EL (cell line): ENCODE data around the gene UNC13B.
"Not testable (repeated sequence)": the region's sequence is repeated elsewhere in the genome, so short reads cannot be mapped to it uniquely, and the experiment has no call there.

Source experiments
- DNase-seq: peaks from one replicate; pipeline ENCODE4 v3.0.0-alpha.2; 2016

The UNC13B gene

GRCh38 chr9:35395706-35396101, 233.9 kb downstream of the UNC13B start:
- DNase-seq, result no peak

GRCh38 chr9:35396560-35397215, 234.9 kb downstream of the UNC13B start:
- DNase-seq, result no peak

DNA sequence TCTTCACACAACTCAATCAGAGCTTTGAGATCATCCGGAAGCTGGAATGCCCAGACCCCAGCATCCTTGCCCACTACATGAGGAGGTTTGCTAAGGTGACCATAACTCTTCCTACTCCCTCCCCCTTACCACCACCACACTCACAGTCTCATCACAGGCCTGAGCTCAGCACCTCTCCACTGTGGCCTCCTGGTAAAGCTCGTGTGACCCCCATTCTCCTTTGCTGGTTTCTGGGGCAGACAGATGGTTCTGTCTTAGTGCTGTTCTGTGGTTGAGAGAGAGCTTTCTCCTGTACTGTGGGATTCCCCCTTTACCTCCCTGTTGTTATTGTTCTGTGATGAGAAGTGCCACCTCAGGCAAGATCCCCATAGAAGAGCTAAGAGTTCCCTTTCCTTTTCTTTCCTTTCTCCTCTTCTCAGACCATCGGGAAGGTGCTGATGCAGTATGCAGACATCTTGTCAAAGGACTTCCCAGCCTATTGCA, 235.4 kb downstream of the UNC13B start:
- no peak for DNase-seq

GRCh38 chr9:35397923-35398322, 236.1 kb downstream of the UNC13B start:
- no peak for DNase-seq

DNA sequence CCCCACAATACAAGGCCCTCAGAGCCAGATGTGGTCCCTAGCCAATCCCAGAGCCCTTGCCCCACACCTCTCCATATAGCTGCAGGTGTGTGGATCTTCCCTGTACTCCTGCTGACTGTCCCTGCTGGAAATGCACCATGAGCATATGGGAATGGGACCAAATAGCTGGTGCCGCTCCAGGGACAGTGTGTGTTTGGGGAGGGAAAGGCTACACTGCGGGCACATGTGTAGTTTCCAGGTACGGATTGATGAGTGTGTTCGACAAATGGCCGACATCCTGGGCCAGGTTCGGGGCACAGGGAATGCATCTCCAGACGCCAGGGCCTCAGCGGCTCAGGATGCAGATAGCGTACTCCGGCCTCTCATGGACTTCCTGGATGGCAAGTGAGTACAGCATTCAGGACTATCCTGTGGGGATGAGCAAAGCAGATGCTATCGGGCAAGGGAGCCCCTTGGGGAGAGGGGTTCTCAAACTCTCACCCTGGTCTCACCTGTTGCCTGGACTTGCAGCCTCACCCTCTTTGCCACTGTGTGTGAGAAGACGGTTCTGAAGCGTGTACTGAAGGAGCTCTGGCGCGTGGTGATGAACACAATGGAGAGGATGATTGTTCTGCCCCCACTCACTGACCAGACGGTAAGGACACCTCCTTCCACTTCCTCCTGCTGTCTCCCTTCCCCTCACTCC, 237.0 kb downstream of the UNC13B start:
- DNase-seq, result no peak

GRCh38 chr9:35404865-35405264, 243.1 kb downstream of the UNC13B start:
- no peak for DNase-seq

DNA sequence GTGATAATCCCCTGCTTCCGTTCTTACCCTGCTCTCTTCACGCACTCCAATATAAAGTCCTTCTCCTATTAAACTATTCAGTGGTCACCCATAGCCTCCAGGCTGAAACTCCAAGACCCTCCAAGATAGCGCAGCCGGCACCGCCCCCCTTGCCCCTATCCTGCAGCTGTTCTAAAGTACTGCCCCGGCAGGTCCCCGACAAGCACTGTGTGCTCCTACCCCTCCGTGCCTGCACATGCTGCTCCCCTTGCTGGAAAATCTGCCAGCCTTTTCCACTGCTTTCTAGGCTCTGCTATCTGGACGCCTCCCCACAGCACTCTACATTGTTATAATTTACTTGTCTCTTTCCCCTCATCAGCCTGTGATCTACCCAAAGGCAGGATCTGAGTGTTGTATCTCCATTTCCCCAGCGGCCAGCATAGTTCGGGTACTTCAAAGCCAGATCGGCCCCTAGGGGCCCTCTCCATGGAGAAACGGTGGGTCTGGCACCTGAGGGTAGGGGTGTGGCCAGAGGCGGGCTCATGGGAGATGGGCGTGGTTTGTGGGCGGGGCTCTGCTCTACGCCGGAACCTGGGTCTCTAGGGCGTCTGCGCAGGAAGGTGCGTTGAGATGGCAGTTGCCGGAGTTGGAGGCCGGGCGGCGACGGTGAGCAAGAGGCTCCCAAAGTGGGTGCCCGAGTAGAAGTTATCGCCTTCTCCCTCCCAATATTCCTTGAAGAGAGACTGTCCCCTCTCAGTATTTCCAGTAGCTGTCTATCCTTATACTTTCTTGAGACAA, 244.6 kb downstream of the UNC13B start:
- DNase-seq, result no peak

DNA sequence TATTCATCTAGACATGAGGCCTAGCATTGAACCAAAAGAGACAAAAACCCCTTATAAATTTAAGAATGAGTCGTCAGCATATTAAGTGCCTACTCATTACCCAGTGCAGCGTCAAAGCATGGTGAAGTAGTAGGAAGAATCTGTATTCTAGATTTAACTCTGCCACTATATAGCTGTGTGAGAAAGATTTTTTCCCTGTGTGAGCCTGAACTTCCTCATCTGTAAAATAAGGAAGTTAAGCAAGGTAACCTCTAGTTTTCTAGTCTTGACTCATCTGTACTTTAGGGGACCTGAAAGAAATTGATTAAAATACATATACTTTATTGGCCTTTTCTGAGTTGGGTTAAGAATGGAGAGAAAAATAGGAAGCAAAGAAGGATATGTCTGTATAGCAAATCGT, 246.0 kb downstream of the UNC13B start:
- no peak for DNase-seq

- DNase-seq, result not testable (repeated sequence)
These were observed 247.6 kb downstream of the UNC13B start for GRCh38 chr9:35409434-35409833.

DNA sequence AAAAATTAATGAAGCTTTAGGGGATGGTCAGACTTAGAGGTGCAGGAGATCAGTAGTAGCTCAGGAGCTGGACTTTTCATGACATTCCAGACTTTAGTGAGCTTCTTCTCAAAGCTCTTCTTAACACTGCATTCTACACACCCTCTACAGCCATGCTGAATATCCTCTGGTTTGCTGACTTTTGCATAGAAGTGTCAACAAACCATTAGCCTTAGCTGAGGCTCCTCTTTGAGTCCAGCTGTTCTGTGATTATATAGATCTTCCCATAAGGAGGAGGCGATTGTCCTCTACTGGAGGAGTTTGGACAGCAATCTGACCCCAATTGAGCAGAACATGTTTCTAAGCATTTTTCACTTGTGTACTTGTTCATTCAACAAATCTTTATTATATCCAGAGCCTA, 253.1 kb downstream of the UNC13B start:
- DNase-seq, result no peak

DNA sequence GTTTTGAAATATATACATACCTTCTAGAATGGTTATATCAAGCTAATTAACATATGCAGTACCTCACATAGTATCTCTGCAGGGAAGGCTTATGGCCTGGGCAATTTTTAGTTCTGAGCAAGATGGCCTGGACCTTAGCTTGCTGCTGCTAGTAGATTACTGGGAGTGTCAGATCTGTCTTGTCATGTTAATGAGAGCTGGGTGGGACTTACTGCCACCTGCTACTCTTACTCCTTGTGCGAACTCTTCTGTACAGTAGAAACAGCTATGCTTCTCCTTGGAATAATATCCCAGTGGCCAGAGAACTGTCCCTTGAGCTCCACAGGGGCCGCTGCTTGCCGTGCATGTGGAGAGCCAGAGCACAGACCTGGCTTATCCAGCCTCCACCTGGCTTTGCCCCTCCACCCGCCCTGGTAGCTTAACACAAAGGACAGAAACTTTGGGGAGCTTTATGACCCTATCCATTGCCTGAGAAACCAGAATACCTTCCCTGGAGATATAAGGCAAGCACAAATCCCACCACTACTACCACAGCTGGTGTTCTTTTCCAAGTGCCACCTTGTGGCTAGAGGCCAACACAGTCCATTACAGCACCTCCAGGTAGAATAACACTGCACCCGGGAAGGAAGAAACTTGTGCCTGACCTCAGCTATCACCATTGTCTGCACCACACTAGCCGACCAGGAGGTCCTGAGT, 253.7 kb downstream of the UNC13B start:
- DNase-seq, result no peak

DNA sequence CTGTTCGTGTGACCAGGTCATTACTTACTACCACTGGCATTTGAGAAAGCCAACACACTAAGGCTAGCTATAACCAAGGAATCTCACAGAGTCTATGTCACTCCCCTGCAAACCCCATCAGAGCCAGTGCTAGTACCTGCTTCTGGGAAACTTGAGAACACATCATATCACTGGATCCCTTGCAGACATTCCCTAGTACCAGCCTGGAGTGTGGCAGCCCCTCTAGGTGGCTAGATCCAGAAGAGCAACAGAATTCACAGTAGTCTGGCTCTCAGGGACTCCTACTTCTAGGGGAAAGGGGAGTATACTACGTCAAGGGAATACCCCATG, 254.3 kb downstream of the UNC13B start:
- DNase-seq, result no peak

DNA sequence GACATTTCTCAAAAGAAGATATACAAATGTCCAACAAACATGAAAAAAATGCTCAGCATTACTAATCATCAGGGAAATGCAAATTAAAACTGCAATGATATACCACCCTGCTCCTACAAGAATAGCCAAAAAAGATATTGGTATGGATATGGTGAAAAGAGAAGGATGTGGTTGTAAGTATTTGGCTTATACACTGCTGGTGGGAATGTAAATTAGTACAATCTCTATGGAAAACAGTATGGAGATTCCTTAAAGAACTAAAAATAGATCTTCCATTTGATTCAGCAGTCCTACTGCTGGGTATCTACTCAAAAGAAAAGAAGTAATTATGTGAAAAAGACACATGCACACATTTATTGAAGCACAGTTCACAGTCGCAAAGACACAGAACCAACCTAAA, 260.5 kb downstream of the UNC13B start:
- no peak for DNase-seq

DNA sequence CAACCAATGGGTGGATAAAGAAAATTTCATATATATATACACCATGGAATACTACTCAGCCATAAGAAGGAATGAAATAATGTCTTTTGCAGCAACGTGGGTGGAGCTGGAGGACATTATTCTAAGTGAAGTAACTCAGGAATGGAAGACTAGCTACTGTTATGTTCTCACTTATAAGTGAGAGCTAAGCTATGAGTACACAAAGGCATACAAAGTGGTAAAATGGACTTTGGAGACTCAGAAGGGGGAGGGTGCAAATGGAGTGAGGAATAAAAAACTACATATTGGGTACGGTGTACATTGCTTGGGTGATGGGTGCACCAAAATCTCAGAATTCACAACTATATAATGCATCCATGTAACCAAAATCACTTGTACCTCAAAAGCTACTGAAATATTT, 260.9 kb downstream of the UNC13B start:
- no peak for DNase-seq

DNA sequence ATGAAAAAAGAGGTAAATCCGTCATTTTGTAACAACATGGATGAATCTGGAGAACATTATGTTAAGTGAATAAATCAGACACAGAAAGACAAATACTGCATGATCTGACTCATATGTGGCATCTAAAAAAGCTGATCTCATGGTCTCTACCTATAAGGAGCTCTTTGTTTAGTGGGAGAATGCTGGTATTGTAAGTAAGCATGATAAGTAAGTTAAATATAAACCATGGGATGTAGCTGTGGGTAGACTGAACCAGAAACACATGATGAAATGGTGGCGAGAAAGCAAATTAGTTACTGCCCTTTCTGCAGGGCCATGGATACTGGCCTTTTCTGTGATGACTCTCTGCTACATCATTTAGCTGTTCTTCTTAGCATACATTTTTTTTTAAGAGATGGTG, 261.7 kb downstream of the UNC13B start:
- DNase-seq, result no peak

DNA sequence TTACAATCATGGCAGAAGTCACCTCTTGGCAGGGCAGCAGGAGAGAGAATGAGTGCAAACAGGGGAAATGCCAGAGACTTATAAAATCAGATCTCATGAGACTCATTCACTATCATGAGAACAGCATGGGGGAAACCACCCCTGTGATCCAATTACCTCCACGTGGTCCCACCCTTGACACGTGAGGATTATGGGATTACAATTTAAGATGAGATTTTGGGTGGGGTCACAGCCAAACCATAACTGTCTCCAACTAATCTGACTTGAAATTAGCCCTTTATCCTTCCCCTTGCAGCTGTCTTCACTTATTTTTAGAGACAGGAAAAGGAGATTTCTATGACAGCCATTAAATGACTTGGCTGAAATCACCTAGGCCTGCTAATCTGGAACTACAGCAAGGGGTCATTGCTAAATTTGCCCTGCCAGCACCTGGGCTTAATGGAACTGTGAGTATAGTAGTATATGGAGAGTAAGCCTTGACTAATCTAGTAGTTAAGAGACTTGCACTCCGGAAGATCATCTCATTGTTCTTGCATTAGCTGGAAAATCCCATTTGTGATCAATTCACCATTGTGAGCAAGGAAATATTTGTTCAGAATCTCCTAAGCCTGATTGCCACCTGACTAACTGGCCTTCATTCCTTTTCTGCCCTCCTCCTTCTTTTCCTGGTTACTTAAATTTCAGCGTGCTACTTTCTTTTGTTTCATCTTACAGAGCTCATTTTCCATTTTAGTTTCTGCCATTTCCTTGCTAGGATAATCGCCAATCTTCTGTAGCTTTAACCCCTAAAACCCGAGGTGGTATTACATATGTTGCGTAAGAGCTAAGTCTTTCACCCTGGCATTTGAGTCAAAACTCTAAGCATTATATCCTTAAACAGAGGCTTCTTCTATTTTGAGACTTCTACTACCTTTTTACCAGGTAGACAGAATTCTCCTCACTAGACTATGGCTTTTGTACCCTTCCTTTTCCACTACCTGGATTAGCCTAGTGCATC, 262.8 kb downstream of the UNC13B start:
- no peak for DNase-seq

GRCh38 chr9:35426627-35427026, 264.8 kb downstream of the UNC13B start:
- no peak for DNase-seq

GRCh38 chr9:35431467-35431866, 269.7 kb downstream of the UNC13B start:
- no peak for DNase-seq

DNA sequence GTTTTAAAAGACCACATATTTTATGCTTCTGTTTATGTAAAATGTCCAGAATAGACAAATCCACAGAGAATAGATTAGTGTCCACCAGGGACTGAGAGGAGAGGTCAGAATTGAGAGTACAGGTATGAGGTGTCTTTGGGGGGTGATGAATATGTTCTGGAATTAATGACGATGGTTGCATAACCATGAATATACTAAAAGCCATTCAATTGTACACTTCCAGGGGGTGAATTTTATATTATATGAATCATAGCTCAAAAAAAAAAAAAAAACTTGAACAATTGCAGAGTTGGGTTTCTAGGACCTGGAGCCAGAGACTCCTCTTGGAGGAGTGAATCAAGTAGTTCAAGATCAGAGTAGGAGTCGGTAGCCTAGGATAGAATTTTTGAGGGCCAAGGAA, 270.3 kb downstream of the UNC13B start:
- no peak for DNase-seq

DNA sequence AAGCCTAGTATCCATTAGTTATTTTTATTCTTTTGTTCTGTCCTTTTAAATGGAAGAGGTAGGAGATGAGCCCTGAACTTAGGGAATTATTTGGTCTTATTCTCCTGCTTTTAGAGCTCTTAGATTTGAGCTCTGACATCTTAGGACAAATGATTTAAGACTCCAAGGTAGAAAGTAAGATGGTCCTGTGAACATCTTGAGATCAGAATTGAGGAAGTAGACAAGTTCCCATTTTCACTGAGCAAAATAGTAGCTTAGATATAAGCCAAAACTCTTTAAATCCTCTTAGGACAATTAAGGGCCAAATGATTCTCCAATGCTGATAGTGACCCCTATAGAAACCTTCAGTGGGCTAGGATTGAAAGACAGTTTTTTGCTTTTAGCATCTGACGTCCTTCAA, 275.1 kb downstream of the UNC13B start:
- no peak for DNase-seq

DNA sequence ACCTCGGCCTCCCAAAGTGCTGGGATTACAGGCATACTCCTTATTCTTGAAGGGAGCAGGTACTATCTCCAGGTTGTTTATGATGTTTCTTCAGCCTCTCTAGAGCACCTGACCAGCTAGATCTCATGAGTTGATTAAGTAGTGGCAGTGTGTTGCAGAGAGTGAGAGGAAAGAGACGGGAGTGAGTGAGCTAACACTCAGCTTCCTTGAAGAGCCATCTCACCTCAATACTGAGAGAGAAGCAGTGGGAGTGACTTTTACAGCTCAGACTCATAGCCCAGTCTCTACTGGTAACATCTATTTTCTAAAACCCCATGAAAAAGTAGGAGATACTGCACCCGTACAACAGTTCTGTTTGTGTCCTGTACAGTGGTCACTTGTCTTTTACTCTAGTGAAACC, 284.2 kb downstream of the UNC13B start:
- DNase-seq, result no peak

DNA sequence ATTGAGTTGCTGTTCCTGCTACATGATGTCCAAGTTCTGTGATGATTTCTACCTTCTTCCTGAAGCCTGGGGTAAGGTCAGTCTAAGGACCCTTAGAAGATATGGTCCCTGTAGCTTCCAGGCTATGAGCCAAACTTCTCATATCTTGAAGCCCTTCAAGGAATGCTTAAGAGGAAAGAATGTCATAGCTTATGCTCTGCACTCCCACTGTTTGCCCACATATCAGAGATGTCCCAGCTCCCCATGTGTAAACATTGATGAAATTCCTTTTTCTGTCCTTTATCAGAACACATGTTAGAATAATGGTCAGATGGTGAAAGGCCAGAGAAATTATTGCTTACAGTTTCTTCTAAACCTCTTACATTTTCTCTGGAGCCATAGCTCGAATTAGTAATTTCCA, 286.7 kb downstream of the UNC13B start:
- DNase-seq, result no peak
